ENCODE measurements around the gene PDE3A.

DNA sequence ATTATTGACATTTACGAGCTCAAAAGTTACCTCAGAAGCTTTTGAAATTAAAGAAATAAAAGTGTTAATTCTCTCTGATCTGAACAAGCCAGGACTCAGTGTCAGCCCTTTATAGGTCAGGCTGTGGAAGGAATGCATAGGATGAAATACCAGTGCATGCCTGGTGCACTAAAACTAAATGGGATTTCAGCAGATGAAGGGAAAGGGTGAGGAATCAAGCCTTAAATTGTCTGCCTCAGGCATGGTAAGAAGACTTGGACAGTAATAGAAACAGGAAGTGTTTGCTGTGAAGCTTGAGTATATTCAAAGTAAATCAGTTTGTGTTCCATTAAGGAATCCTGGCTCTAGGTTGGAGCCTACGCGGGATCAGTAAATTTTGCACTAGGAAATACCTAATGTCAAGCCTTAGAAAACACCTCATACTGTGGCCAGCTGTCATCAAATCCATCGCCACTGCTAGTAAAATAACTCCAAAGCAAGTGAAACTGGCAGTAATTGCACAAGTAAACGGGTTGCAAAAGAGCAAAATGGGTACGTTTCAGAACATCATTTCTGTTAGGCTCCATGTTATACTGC, 76.3 kb downstream of the PDE3A start:
- no peak for TF ChIP-seq GATA2 (IDR thresholded peaks at IDR 0.05; ENCODE audit: low read depth, low read length)
- TF ChIP-seq GATA3 (IDR thresholded peaks at IDR 0.05; ENCODE audit: low read depth, low read length) = no peak

Data from SH-SY5Y (cell line).